GM12878 (cell line): Measurements from ENCODE around the gene LTBP3.
A peak's percentile ranks its signal among the peaks of the same experiment; 100 is the strongest.

Source experiments
- CBX5 ChIP-seq: sonication (generic); IDR thresholded peaks from 2 replicates; pipeline ENCODE4 v1.6.1; 2016; ENCODE audit warnings: low read depth, moderate library complexity, mild to moderate bottlenecking, inconsistent platforms
- MEF2A ChIP-seq: IDR thresholded peaks from 2 replicates; pipeline ENCODE4 v1.6.1; 2011; ENCODE audit warnings: low read depth, mild to moderate bottlenecking, low read length, moderate library complexity; ENCODE audit not compliant: insufficient read depth
- NFIC ChIP-seq: IDR thresholded peaks from 2 replicates; pipeline ENCODE4 v1.6.1; 2012; ENCODE audit warnings: low read depth, mild to moderate bottlenecking, inconsistent platforms, low read length, moderate library complexity
- POLR2AphosphoS5 ChIP-seq: IDR thresholded peaks from 2 replicates; pipeline ENCODE4 v1.6.1; 2011; ENCODE audit warnings: mild to moderate bottlenecking, low read length, inconsistent platforms
- TCF12 ChIP-seq: IDR thresholded peaks from 2 replicates; pipeline ENCODE4 v1.6.1; 2011; ENCODE audit warnings: low read depth, mild to moderate bottlenecking, low read length
- TF ChIP-seq, protein P1 (sequence below), 3 experiments: IDR thresholded peaks in 2 of 3; conservative IDR thresholded peaks in 1 of 3; 2 replicates each; pipeline ENCODE4 v1.5.1; 2011; ENCODE audit warnings: low read depth in 3 of 3, low read length in 3 of 3, mild to moderate bottlenecking in 3 of 3, control low read depth in 2 of 3, moderate library complexity in 2 of 3, inconsistent platforms in 1 of 3, mixed read lengths in 1 of 3; ENCODE audit not compliant: control insufficient read depth in 2 of 3, insufficient read depth in 1 of 3; ENCODE audit errors: extremely low read depth in 1 of 3
- TF ChIP-seq, protein P2 (sequence below): fragments of 150-350 bp; IDR thresholded peaks from 2 replicates; pipeline ENCODE4 v1.6.1; 2016; ENCODE audit warnings: low read depth, low read length
- TF ChIP-seq, protein P3 (sequence below): fragments of 450-650 bp; IDR thresholded peaks from 2 replicates; pipeline ENCODE4 v1.6.1; 2017; ENCODE audit warnings: low read depth, mild to moderate bottlenecking, moderate library complexity

DNA sequence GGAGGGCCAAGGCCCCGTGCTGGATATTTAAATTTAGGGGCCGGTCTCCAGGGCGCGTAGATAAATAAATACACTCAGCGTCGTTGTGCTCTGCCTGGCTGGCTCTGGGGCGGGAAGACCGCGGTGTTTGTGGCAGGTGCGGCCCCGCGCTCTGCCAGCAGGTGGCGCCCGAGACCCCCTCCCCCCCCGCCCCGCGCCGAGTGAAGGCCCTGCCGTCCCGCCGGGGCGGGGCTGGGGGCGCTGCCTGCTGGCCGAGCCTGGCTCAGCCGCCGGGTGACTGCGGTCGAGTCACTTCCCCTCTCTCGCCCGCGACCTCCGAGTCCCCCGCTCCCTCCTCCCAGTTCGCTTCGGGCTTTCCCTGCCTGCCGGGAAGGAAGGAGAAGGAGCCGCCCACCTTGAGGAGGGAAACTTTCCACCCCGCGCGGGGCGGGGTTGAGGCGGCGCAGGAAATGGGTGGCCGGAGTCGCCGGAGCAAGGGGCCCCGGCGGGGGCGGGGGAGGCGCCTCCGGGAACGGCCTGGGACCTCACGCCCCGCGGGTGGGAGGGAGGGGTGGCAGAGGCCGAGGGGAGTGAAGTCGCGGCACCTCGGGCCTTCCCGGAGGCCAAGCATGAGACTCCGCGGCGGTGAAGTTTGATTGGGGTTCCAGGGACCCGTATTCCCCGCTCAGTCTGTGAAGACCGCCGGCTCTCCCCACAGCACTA, 16.1 kb upstream of the LTBP3 start:
- no peak for TF ChIP-seq POLR2AphosphoS5
- TF ChIP-seq, protein P1, sequence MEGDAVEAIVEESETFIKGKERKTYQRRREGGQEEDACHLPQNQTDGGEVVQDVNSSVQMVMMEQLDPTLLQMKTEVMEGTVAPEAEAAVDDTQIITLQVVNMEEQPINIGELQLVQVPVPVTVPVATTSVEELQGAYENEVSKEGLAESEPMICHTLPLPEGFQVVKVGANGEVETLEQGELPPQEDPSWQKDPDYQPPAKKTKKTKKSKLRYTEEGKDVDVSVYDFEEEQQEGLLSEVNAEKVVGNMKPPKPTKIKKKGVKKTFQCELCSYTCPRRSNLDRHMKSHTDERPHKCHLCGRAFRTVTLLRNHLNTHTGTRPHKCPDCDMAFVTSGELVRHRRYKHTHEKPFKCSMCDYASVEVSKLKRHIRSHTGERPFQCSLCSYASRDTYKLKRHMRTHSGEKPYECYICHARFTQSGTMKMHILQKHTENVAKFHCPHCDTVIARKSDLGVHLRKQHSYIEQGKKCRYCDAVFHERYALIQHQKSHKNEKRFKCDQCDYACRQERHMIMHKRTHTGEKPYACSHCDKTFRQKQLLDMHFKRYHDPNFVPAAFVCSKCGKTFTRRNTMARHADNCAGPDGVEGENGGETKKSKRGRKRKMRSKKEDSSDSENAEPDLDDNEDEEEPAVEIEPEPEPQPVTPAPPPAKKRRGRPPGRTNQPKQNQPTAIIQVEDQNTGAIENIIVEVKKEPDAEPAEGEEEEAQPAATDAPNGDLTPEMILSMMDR (IDR thresholded peaks at IDR 0.05 in 2 of 3, conservative IDR thresholded peaks at IDR 0.05 in 1 of 3; ENCODE audit: control insufficient read depth in 2 of 3, extremely low read depth in 1 of 3, insufficient read depth in 1 of 3, low read depth in 3 of 3, low read length in 3 of 3): peak; percentile 75 to 91 (median 88)
- TF ChIP-seq NFIC: no peak
- TF ChIP-seq TCF12: 0 out of 2 replicates have a peak, but pooled peaks have one; percentile 67
- no peak for TF ChIP-seq CBX5
- peak; percentile 76 for TF ChIP-seq MEF2A
- TF ChIP-seq, protein P2, sequence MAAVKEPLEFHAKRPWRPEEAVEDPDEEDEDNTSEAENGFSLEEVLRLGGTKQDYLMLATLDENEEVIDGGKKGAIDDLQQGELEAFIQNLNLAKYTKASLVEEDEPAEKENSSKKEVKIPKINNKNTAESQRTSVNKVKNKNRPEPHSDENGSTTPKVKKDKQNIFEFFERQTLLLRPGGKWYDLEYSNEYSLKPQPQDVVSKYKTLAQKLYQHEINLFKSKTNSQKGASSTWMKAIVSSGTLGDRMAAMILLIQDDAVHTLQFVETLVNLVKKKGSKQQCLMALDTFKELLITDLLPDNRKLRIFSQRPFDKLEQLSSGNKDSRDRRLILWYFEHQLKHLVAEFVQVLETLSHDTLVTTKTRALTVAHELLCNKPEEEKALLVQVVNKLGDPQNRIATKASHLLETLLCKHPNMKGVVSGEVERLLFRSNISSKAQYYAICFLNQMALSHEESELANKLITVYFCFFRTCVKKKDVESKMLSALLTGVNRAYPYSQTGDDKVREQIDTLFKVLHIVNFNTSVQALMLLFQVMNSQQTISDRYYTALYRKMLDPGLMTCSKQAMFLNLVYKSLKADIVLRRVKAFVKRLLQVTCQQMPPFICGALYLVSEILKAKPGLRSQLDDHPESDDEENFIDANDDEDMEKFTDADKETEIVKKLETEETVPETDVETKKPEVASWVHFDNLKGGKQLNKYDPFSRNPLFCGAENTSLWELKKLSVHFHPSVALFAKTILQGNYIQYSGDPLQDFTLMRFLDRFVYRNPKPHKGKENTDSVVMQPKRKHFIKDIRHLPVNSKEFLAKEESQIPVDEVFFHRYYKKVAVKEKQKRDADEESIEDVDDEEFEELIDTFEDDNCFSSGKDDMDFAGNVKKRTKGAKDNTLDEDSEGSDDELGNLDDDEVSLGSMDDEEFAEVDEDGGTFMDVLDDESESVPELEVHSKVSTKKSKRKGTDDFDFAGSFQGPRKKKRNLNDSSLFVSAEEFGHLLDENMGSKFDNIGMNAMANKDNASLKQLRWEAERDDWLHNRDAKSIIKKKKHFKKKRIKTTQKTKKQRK: no peak
- TF ChIP-seq, protein P3, sequence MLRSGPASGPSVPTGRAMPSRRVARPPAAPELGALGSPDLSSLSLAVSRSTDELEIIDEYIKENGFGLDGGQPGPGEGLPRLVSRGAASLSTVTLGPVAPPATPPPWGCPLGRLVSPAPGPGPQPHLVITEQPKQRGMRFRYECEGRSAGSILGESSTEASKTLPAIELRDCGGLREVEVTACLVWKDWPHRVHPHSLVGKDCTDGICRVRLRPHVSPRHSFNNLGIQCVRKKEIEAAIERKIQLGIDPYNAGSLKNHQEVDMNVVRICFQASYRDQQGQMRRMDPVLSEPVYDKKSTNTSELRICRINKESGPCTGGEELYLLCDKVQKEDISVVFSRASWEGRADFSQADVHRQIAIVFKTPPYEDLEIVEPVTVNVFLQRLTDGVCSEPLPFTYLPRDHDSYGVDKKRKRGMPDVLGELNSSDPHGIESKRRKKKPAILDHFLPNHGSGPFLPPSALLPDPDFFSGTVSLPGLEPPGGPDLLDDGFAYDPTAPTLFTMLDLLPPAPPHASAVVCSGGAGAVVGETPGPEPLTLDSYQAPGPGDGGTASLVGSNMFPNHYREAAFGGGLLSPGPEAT: peak; percentile 90
